ENCODE results near the gene TLE7. TPM values are rescaled to one million over a fixed set of nuclear protein-coding genes. Genes with fewer than 3 reads are reported as not detected.
A peak's percentile ranks its signal among the peaks of the same experiment; 100 is the strongest.

Gene TLE7
- total RNA-seq, 2 experiments from 2014 or later, result not detected

DNA sequence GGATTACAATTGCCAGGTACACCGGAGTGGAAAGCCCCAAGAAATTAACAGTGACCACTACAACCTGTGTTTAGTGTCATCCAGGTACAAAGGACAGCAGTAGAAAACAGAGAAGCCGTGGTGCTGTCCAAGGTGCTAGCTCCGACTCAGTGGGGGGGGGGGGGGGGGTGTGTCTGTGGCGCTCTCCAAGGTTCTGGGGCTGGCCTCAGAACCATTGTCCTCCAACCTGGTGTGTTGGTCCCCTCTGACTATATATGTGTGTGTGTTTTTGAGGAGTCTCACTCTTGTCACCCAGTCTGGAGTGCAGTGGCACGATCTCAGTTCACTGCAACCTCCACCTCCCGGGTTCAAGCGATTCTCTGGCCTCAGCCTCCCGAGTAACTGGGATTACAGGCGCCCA lies 26.0 kb upstream of the TLE7 start:
- H3K36me3 Mint-ChIP-seq, result no peaks in the 10 kb centered on the region
- H3K4me3 Mint-ChIP-seq, result no peak overlapping the region
- ATAC-seq, result peak; percentile 45
- CTCF ChIA-PET, result interaction anchor here (1.1 kb wide), 1 partner anchor 14 kb away, joined by 4 read pairs; no protein-coding TSS in a partner anchor
- H3K9me3 Mint-ChIP-seq (ENCODE audit: low read depth), result no peaks in the 10 kb centered on the region
- H3K27me3 Mint-ChIP-seq, result no peaks in the 10 kb centered on the region
- peaks cover 5% of the 10 kb centered on the region for H3K4me1 Mint-ChIP-seq
- peak; percentile 45 for DNase-seq
- H3K27ac Mint-ChIP-seq, result no peak overlapping the region

DNA sequence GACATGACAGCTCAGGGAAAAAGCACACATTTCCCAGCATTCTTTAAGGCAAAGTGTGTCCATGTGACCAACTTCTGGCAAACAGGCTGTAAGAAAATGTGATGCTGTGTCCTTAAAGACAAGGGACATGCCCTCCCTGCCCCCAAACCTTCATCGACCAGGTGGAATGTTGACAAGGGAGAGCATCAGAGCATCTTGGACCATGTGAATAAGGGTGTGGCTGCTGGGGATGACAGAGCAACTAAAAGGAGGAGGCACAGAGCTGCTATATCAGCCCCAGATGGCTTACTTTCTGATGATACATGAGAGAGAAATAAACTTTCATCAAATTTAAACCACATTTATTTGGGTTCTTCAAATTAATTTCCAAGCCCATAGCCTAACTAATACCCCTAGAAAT lies 22.4 kb upstream of the TLE7 start:
- Mint-ChIP-seq H3K27ac (no peak overlapping the region), H3K27me3 (no peaks in the 10 kb centered on the region), H3K4me3 (no peak overlapping the region), H3K9me3 (ENCODE audit: low read depth) (no peaks in the 10 kb centered on the region), H3K4me1 (peaks cover 25% of the 10 kb centered on the region), H3K36me3 (no peaks in the 10 kb centered on the region)
- CTCF ChIA-PET, result interaction anchor here (1.2 to 1.4 kb wide), 3 partner anchors 18 to 52 kb away, joined by 3 to 6 read pairs (median 3); no protein-coding TSS in a partner anchor
- DNase-seq, result no peak
- ATAC-seq, result no peak

DNA sequence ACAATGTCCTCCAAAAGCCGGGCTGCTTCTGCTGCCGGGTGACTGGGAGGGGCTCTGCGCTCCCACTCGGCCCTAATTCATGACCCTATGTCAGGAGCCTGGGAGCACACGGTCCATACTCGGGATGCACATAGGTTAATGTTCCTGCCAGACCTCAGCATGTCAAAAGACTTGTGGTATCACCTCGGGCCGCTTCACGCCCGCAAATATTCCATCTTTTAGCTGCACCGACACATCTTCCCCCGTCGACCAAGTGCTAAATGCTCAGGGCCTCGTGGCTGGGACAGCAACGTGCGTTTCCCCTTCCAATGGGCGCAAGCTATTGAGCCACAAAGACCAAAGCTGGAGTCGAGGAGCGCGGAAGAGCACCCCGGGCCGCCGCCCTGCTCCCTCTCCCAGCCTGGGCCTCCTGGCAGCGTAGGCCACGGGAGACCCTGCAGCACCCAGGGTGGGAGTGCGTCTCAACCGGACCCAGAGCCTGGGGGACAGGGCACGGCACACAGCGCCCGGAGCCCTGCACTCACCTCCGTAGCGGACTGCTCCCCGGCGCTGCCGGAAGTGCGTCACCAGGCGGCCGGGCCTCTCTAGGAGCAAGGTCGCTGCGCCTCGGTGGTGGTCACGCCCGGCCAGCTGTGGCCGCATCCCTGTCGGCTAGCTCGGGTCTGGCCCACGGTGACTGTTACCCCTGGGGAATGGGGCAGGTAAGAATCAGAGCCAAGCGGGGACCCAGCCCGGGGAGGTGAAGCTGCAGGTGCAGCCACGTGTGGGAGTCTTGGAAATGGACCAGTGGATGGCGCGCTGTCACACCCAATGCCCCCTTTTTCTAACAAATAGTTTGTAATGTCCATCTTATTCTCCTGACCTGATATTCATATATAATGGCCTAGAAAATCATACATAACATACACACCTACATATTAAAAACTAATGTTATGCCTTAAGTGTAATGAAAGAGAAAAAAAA lies 20.1 kb upstream of the TLE7 start, which contains the start of gene ZNF23:
TSS of gene ZNF23 (minus strand) at position 562 of the 963 bp plus-strand sequence. CDS start 5,451 bp downstream, outside the sequence.
- DNase-seq (peak; percentile 82), ATAC-seq (peak; percentile 99)
- Mint-ChIP-seq H3K4me1 (peaks cover 25% of the 10 kb centered on the region), H3K27me3 (no peaks in the 10 kb centered on the region), H3K27ac (peak within 1 kb of the TSS; percentile 86), H3K36me3 (no peaks in the 10 kb centered on the region), H3K4me3 (peak within 1 kb of the TSS; percentile 89), H3K9me3 (ENCODE audit: low read depth) (no peaks in the 10 kb centered on the region)
- CTCF ChIA-PET, result interaction anchor here (0.8 to 2.6 kb wide), 8 partner anchors 13 to 152 kb away, joined by 3 to 14 read pairs (median 4); partner anchors contain the start of gene TAT

DNA sequence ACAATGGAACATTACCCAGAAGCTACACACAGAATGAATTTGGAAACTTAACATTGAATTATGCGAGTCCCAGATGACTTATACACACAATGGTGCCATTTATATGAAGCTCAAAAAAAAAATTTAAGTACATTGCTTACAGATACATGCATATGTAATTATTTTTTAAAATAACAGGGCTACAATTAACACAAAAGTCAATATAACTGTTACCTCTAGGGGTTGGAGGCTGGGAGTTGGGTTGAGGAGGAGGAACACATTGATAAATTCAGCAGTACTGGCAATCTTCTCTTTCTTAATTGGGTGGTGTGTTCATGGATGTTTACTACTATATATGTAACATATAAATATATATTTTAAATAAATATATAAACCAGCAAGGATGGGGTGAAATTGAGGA lies 19.1 kb upstream of the TLE7 start:
- Mint-ChIP-seq H3K4me3 (peak overlapping the region; percentile 89), H3K4me1 (peaks cover 25% of the 10 kb centered on the region), H3K9me3 (ENCODE audit: low read depth) (no peaks in the 10 kb centered on the region), H3K27me3 (no peaks in the 10 kb centered on the region), H3K36me3 (peaks cover 3% of the 10 kb centered on the region), H3K27ac (no peak overlapping the region)
- ATAC-seq (no peak), DNase-seq (no peak)
- CTCF ChIA-PET, result interaction anchor here (1.3 to 2.6 kb wide), 2 partner anchors 39 to 77 kb away, joined by 3 to 14 read pairs; no protein-coding TSS in a partner anchor

DNA sequence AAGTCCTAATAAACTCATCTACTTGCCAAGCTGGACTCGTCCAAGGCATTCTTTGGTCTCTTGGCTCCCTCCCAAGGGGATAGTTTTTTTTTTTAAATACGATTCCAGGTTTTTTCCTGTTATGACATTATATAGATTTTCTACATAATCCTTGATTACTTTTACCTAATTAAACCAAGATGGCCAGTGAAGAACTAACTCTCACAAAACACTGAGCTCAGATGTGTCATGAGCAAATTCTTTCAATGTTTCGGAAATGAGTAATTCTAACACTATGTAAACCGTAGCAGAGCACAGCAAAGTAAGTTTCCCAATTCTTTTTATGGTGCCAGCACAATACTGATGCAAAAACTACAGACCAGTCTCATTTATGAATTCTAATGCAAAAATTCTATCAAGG lies 18.4 kb upstream of the TLE7 start:
- CTCF ChIA-PET, result interaction anchor here (1.3 to 2.6 kb wide), 2 partner anchors 40 to 78 kb away, joined by 3 to 14 read pairs; no protein-coding TSS in a partner anchor
- Mint-ChIP-seq H3K36me3 (peaks cover 6% of the 10 kb centered on the region), H3K9me3 (ENCODE audit: low read depth) (no peaks in the 10 kb centered on the region), H3K27ac (no peak overlapping the region), H3K4me1 (peaks cover 25% of the 10 kb centered on the region), H3K27me3 (no peaks in the 10 kb centered on the region), H3K4me3 (no peak overlapping the region)
- ATAC-seq (no peak), DNase-seq (no peak)

DNA sequence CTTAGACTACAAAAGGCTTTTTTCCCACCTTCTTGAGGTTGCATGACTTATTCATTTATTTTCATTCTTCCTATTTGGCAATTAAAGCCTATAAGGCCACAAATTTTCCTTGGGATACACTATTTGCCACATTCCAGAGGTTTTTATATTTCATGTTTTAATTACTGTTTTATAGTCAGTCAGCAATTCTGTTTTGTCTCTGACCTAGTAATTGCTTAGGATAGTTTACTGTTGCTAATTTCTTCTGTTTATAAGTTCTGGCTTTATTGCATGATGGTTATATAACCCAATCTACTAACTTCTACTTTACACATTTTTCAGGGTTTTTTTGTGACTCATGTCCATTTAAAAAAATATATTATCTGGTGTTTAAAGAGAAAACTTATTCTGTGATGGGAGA lies 17.7 kb upstream of the TLE7 start:
- Mint-ChIP-seq H3K9me3 (ENCODE audit: low read depth) (peaks cover 3% of the 10 kb centered on the region), H3K27ac (no peak overlapping the region), H3K4me3 (no peak overlapping the region), H3K27me3 (no peaks in the 10 kb centered on the region), H3K36me3 (peaks cover 13% of the 10 kb centered on the region), H3K4me1 (peaks cover 25% of the 10 kb centered on the region)
- no peak for DNase-seq
- ATAC-seq, result no peak
- CTCF ChIA-PET, result interaction anchor here (1.4 kb wide), 1 partner anchor 47 kb away, joined by 5 read pairs; no protein-coding TSS in a partner anchor

DNA sequence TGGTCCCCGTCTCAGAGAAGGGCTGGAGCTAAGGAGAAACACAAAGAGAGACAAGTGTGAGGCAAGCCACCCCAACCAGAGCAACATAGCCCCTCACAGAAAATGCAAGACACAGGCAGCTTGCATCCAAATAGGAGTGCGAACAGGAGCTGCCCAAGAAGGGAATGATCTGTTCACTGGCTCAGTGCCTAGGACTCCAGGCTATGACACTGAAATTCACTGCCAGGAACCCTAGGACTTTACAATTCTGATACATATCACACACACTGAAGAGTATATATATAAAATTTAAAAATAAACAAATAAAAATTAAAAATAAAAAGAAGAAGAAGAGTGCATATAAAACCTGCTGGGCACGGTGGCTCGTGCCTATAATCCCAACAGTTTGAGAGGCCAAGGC lies 14.9 kb upstream of the TLE7 start:
- peaks cover 38% of the 10 kb centered on the region for H3K36me3 Mint-ChIP-seq
- ATAC-seq (no peak), DNase-seq (no peak)
- H3K27ac Mint-ChIP-seq, result no peak overlapping the region
- no peak overlapping the region for H3K4me3 Mint-ChIP-seq
- no peaks in the 10 kb centered on the region for H3K27me3 Mint-ChIP-seq
- CTCF ChIA-PET, result interaction anchor here (1.0 to 3.2 kb wide), 5 partner anchors 27 to 86 kb away, joined by 3 to 9 read pairs (median 3); no protein-coding TSS in a partner anchor
- peaks cover 9% of the 10 kb centered on the region for H3K9me3 Mint-ChIP-seq (ENCODE audit: low read depth)
- H3K4me1 Mint-ChIP-seq, result peaks cover 13% of the 10 kb centered on the region

DNA sequence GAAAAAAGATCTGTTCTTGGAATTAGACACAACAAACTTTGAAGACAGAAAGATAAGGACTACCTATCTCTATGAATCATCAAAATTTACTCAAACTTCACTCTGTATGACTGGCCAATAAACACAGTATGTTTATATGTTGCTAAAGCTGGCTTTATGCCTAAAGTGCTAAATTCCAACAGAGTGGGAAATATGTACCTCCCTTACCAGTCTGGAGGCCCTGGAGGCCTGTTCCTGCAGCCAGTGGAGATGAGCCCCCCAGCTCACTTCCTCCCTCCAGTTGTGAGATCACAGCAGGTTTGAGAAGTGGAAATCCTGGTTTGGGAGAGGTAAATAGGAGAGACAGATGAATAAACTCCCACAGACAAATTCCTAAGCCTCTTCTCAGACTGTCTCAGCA lies 11.2 kb upstream of the TLE7 start:
- Mint-ChIP-seq H3K4me1 (no peaks in the 10 kb centered on the region), H3K27ac (no peak overlapping the region), H3K36me3 (peaks cover 74% of the 10 kb centered on the region), H3K27me3 (no peaks in the 10 kb centered on the region), H3K9me3 (ENCODE audit: low read depth) (peaks cover 34% of the 10 kb centered on the region), H3K4me3 (no peak overlapping the region)
- ATAC-seq (no peak), DNase-seq (no peak)
- CTCF ChIA-PET, result no interaction called here

DNA sequence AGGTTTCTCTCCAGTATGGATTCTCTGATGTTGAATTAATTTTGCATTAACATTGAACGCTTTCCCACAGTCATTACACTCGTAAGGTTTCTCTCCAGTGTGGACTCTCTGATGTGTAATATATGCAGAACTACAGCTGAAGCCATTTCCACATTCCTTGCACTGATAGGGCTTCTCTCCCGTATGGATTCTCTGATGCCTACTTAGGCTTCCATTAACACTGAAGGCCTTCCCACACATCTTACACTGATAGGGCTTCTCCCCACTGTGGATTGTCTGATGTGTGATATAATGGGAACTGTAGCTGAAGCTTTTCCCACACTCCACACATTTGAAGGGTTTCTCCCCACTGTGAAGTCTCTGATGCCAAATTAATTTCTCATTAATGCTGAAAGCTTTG lies 7.2 kb upstream of the TLE7 start:
- DNase-seq, result no peak
- Mint-ChIP-seq H3K9me3 (ENCODE audit: low read depth) (peaks cover 44% of the 10 kb centered on the region), H3K4me1 (no peaks in the 10 kb centered on the region), H3K36me3 (peaks cover 62% of the 10 kb centered on the region), H3K27ac (no peak overlapping the region), H3K4me3 (no peak overlapping the region), H3K27me3 (no peaks in the 10 kb centered on the region)
- CTCF ChIA-PET, result interaction anchor here (1.0 kb wide), 1 partner anchor 9 kb away, joined by 3 read pairs; no protein-coding TSS in a partner anchor
- no peak for ATAC-seq

DNA sequence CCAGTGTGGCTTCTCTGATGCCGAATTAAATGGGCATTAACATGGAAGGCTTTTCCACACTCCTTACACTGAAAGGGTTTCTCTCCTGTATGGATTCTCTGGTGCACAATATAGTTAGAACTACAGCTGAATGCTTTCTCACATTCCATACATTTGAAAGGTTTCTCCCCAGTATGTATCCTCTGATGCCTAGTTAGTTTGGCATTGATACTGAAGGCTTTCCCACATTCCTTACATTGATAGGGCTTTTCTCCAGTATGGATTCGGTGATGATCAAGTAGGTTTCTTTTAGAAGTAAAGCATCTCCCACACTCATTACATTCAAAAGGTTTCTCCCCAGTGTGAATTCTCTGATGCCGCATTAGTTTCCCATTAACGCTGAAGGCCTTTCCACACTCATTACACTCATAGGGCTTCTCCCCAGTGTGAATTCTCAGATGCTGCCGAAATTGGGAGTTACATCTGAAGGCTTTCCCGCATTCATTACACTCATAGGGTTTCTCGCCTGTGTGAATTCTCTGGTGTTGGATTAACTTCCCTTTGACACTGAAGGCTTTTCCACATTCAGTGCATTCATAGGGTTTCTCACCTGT lies 6.5 kb upstream of the TLE7 start:
- Mint-ChIP-seq H3K4me3 (no peak overlapping the region), H3K27me3 (no peaks in the 10 kb centered on the region), H3K9me3 (ENCODE audit: low read depth) (peaks cover 48% of the 10 kb centered on the region), H3K27ac (no peak overlapping the region), H3K36me3 (peaks cover 58% of the 10 kb centered on the region), H3K4me1 (no peaks in the 10 kb centered on the region)
- CTCF ChIA-PET, result no interaction called here
- DNase-seq (no peak), ATAC-seq (no peak)

DNA sequence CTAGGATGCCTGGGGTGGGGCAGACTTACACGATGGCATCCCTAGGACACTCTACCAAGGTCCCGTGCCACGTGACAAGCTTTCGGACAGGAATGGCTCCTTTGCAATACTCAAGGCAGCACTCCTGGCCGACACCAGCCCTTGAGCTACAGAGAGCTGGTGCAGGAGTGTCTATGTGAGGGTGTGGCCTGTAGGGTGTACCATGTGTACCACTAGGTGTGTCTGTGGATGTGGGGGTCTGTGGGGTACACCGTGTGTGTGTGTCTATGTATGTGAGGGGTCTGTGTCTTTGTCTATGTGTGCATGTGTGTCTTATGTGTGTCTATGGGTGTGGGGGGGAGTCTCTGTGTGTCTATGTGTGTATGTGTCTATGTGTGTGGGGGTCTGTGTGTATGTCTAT lies 1.9 kb upstream of the TLE7 start:
- Mint-ChIP-seq H3K27me3 (no peaks in the 10 kb centered on the region), H3K9me3 (ENCODE audit: low read depth) (peaks cover 22% of the 10 kb centered on the region), H3K36me3 (peaks cover 13% of the 10 kb centered on the region), H3K4me3 (no peak overlapping the region), H3K27ac (no peak overlapping the region), H3K4me1 (peaks cover 3% of the 10 kb centered on the region)
- CTCF ChIA-PET, result no interaction called here
- no peak for ATAC-seq
- DNase-seq, result no peak

DNA sequence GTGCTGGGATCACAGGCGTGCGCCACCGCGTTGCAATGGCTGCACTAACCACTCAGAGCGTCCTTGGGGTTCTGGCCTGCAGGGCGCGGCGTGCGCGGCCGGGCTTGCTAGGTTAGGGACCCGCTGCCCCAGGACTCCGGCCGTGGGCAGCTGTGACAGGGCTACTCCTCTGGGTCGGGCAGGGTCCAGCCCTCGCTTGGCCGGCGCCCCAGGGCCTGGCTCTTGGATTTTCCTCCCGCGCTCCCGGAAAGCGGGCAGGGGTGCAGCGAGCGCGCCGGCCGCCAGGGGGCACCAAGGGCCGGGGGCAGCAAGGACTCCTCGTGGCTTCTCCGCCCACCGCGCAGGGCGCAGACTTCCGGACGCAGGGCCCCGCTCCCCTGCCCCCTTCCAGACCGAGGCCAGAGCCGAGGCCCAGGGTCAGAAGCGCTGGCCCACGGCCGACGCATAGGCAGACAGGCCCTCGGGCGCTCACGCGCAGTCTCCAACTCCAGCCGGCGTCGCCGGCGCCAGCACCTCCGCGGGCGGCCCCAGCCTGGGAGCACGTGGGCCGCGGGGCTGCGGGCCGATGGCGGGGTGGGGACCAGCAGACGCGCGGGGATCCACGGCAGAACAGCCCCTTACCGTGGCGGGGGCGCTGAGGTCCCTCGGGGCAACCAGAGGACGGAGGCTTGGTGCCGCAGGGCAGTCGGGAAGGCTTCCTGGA lies 355 bp downstream of the TLE7 start:
- Mint-ChIP-seq H3K4me3 (no peak overlapping the region), H3K27ac (no peak overlapping the region), H3K4me1 (peaks cover 3% of the 10 kb centered on the region), H3K9me3 (ENCODE audit: low read depth) (peaks cover 13% of the 10 kb centered on the region), H3K27me3 (peaks cover 3% of the 10 kb centered on the region), H3K36me3 (peaks cover 2% of the 10 kb centered on the region)
- CTCF ChIA-PET, result no interaction called here
- DNase-seq (no peak), ATAC-seq (no peak)

Measured in activated CD8-positive, alpha-beta memory T cell treated with anti-CD3 and anti-CD28 coated beads, Interleukin-2, amount 10 ng/mL, durations not matched to agents 7 days and 5 days (primary cell).